HepG2 (cell line): ENCODE data around the gene CACNA1I. TPM values are rescaled to one million over a fixed set of nuclear protein-coding genes. Genes with fewer than 3 reads are reported as not detected.
A peak's percentile ranks its signal among the peaks of the same experiment; 100 is the strongest.

Source experiments
- MXD4 ChIP-seq: IDR thresholded peaks from 2 replicates; pipeline ENCODE4 v1.6.1; 2016; ENCODE audit warnings: mild to moderate bottlenecking, missing biosample characterization, missing genetic modification reagents
- MXI1 ChIP-seq: IDR thresholded peaks from 3 replicates; pipeline ENCODE4 v1.6.1; 2012; ENCODE audit warnings: low read depth, low read length, inconsistent platforms, borderline replicate concordance
- PLRG1 ChIP-seq: fragments of 450-650 bp; conservative IDR thresholded peaks from 2 replicates; pipeline ENCODE4 v1.6.1; 2016
- POLR2G ChIP-seq: fragments of 200-400 bp; formaldehyde crosslinking; IDR thresholded peaks from 2 replicates; pipeline ENCODE4 v1.6.1; 2018; ENCODE audit warnings: mild to moderate bottlenecking, low read depth, low read length, moderate library complexity
- SAP130 ChIP-seq: IDR thresholded peaks from 2 replicates; pipeline ENCODE4 v1.6.1; 2016; ENCODE audit warnings: low read depth
- SIX4 ChIP-seq: sonication (generic); formaldehyde crosslinking; IDR thresholded peaks from 2 replicates; pipeline ENCODE4 v1.4.0; 2020; ENCODE audit warnings: missing genetic modification reagents
- SMAD9 ChIP-seq: sonication (generic); formaldehyde crosslinking; IDR thresholded peaks from 2 replicates; pipeline ENCODE4 v1.5.1; 2020; ENCODE audit warnings: mild to moderate bottlenecking, missing genetic modification reagents
- SRSF1 ChIP-seq: fragments of 200-400 bp; formaldehyde crosslinking; optimal IDR thresholded peaks from 2 replicates; pipeline ENCODE3; 2017; ENCODE audit warnings: mild to moderate bottlenecking, low read depth, low read length, moderate library complexity
- ZMYM2 ChIP-seq: sonication (generic); formaldehyde crosslinking; IDR thresholded peaks from 2 replicates; pipeline ENCODE4 v1.8.0; 2022; ENCODE audit warnings: mild to moderate bottlenecking, missing genetic modification reagents
- ZNF331 ChIP-seq: sonication (generic); formaldehyde crosslinking; IDR thresholded peaks from 2 replicates; pipeline ENCODE4 v1.4.0; 2020; ENCODE audit warnings: missing genetic modification reagents
- ZSCAN22 ChIP-seq: sonication (generic); formaldehyde crosslinking; IDR thresholded peaks from 2 replicates; pipeline ENCODE4 v1.4.0; 2020; ENCODE audit warnings: mild to moderate bottlenecking, missing genetic modification reagents
- polyA plus RNA-seq, 8 experiments: library from polyadenylated mRNA; depleted of rRNA in 3 of 8; stranded (reverse) in 7 of 8; unstranded in 1 of 8; fragments of >200 nt; fragmentation: Illumina TruSeq in 4 of 8; extraction: Trizol in 4 of 8; gene quantifications; 2 replicates each; pipeline versions ENCODE4 v1.2.1 to v1.2.3, GENCODE V29; 2011 to 2016; ENCODE audit warnings: low read depth in 4 of 8, missing spikeins in 1 of 8, mixed read lengths in 1 of 8; ENCODE audit not compliant: insufficient read depth in 1 of 8
- total RNA-seq, 5 experiments: library from RNA; depleted of rRNA; stranded (reverse); fragments of >200 nt; fragmentation: Illumina TruSeq; extraction: Trizol; gene quantifications; 2 replicates each; pipeline ENCODE4 v1.2.3, GENCODE V29; 2016; ENCODE audit warnings: low read depth in 1 of 5
- TF ChIP-seq, protein P1 (sequence below): sonication (generic); formaldehyde crosslinking; IDR thresholded peaks from 2 replicates; pipeline ENCODE4 v1.9.0; 2022; ENCODE audit warnings: low read depth, missing genetic modification reagents
- TF ChIP-seq, protein P2 (sequence below): sonication (generic); formaldehyde crosslinking; IDR thresholded peaks from 2 replicates; pipeline ENCODE4 v1.4.0; 2020; ENCODE audit warnings: missing genetic modification reagents, borderline replicate concordance
- TF ChIP-seq, protein P3 (sequence below): sonication (generic); formaldehyde crosslinking; conservative IDR thresholded peaks from 2 replicates; pipeline ENCODE4 v1.4.0; 2020; ENCODE audit warnings: missing genetic modification reagents
- TF ChIP-seq, protein P4 (sequence below): sonication (generic); formaldehyde crosslinking; IDR thresholded peaks from 2 replicates; pipeline ENCODE4 v1.8.0; 2022; ENCODE audit warnings: missing genetic modification reagents, mild to moderate bottlenecking, borderline replicate concordance
- TF ChIP-seq, protein P5 (sequence below): sonication (generic); formaldehyde crosslinking; IDR thresholded peaks from 2 replicates; pipeline ENCODE4 v1.5.1; 2020; ENCODE audit warnings: missing genetic modification reagents, mild to moderate bottlenecking, borderline replicate concordance
- TF ChIP-seq, protein P6 (sequence below): IDR thresholded peaks from 2 replicates; pipeline ENCODE4 v1.6.1; 2016; ENCODE audit warnings: mild to moderate bottlenecking

Gene CACNA1I
- total and polyA plus RNA-seq, 2 of the 13 experiments (the other 11 are each of a cell fraction or from before 2014, with no cell fraction given) = not detected

DNA sequence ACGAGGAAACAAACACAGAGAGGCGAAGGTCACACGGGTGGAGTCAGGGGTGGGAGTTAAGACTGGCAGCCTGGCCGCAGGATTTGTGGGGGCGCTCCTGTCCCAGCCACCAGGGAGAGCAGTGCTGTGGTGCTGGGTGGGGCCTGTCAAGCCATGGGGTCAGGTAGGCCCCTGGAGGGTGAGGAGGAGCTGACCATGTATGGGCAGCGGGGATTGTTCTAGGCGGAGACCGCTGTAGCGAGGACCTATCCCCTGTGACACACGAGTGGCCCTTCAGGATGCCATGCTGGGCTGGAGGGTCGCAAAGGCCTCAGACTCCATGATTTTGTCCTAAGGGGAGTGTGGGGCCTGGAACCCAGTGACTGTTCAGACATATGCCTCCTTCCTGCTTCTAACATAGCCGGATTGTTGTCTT, 36.5 kb upstream of the CACNA1I start (continued):
- TF ChIP-seq SIX4 (CRISPR knock-in tag) (no peak), ZMYM2 (CRISPR knock-in tag) (no peak), SRSF1 (no peak), POLR2G (peak; percentile 18; the same call in 1 of the 2 replicates), MXI1 (0 out of 3 replicates have a peak, but pooled peaks have one; percentile 26), SAP130 (CRISPR knock-in tag) (0 out of 2 replicates have a peak, but pooled peaks have one; percentile 54), ZSCAN22 (CRISPR knock-in tag) (no peak), ZNF331 (CRISPR knock-in tag) (no peak; the same call in 1 of the 2 replicates), SMAD9 (no peak), PLRG1 (no peak), MXD4 (no peak)
- TF ChIP-seq, protein P1, sequence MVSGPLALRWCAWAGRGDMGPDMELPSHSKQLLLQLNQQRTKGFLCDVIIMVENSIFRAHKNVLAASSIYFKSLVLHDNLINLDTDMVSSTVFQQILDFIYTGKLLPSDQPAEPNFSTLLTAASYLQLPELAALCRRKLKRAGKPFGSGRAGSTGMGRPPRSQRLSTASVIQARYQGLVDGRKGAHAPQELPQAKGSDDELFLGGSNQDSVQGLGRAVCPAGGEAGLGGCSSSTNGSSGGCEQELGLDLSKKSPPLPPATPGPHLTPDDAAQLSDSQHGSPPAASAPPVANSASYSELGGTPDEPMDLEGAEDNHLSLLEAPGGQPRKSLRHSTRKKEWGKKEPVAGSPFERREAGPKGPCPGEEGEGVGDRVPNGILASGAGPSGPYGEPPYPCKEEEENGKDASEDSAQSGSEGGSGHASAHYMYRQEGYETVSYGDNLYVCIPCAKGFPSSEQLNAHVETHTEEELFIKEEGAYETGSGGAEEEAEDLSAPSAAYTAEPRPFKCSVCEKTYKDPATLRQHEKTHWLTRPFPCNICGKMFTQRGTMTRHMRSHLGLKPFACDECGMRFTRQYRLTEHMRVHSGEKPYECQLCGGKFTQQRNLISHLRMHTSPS (CRISPR knock-in tag) = no peak
- TF ChIP-seq, protein P2, sequence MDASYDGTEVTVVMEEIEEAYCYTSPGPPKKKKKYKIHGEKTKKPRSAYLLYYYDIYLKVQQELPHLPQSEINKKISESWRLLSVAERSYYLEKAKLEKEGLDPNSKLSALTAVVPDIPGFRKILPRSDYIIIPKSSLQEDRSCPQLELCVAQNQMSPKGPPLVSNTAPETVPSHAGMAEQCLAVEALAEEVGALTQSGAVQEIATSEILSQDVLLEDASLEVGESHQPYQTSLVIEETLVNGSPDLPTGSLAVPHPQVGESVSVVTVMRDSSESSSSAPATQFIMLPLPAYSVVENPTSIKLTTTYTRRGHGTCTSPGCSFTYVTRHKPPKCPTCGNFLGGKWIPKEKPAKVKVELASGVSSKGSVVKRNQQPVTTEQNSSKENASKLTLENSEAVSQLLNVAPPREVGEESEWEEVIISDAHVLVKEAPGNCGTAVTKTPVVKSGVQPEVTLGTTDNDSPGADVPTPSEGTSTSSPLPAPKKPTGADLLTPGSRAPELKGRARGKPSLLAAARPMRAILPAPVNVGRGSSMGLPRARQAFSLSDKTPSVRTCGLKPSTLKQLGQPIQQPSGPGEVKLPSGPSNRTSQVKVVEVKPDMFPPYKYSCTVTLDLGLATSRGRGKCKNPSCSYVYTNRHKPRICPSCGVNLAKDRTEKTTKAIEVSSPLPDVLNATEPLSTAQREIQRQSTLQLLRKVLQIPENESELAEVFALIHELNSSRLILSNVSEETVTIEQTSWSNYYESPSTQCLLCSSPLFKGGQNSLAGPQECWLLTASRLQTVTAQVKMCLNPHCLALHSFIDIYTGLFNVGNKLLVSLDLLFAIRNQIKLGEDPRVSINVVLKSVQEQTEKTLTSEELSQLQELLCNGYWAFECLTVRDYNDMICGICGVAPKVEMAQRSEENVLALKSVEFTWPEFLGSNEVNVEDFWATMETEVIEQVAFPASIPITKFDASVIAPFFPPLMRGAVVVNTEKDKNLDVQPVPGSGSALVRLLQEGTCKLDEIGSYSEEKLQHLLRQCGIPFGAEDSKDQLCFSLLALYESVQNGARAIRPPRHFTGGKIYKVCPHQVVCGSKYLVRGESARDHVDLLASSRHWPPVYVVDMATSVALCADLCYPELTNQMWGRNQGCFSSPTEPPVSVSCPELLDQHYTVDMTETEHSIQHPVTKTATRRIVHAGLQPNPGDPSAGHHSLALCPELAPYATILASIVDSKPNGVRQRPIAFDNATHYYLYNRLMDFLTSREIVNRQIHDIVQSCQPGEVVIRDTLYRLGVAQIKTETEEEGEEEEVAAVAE = peak; percentile 10; the same call in 1 of the 2 replicates
- TF ChIP-seq, protein P3, sequence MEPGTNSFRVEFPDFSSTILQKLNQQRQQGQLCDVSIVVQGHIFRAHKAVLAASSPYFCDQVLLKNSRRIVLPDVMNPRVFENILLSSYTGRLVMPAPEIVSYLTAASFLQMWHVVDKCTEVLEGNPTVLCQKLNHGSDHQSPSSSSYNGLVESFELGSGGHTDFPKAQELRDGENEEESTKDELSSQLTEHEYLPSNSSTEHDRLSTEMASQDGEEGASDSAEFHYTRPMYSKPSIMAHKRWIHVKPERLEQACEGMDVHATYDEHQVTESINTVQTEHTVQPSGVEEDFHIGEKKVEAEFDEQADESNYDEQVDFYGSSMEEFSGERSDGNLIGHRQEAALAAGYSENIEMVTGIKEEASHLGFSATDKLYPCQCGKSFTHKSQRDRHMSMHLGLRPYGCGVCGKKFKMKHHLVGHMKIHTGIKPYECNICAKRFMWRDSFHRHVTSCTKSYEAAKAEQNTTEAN (CRISPR knock-in tag) = no peak
- TF ChIP-seq, protein P4, sequence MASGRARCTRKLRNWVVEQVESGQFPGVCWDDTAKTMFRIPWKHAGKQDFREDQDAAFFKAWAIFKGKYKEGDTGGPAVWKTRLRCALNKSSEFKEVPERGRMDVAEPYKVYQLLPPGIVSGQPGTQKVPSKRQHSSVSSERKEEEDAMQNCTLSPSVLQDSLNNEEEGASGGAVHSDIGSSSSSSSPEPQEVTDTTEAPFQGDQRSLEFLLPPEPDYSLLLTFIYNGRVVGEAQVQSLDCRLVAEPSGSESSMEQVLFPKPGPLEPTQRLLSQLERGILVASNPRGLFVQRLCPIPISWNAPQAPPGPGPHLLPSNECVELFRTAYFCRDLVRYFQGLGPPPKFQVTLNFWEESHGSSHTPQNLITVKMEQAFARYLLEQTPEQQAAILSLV = peak; percentile 21; the same call in 1 of the 2 replicates
- TF ChIP-seq, protein P5, sequence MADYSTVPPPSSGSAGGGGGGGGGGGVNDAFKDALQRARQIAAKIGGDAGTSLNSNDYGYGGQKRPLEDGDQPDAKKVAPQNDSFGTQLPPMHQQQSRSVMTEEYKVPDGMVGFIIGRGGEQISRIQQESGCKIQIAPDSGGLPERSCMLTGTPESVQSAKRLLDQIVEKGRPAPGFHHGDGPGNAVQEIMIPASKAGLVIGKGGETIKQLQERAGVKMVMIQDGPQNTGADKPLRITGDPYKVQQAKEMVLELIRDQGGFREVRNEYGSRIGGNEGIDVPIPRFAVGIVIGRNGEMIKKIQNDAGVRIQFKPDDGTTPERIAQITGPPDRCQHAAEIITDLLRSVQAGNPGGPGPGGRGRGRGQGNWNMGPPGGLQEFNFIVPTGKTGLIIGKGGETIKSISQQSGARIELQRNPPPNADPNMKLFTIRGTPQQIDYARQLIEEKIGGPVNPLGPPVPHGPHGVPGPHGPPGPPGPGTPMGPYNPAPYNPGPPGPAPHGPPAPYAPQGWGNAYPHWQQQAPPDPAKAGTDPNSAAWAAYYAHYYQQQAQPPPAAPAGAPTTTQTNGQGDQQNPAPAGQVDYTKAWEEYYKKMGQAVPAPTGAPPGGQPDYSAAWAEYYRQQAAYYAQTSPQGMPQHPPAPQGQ (CRISPR knock-in tag) = no peak
- TF ChIP-seq, protein P6, sequence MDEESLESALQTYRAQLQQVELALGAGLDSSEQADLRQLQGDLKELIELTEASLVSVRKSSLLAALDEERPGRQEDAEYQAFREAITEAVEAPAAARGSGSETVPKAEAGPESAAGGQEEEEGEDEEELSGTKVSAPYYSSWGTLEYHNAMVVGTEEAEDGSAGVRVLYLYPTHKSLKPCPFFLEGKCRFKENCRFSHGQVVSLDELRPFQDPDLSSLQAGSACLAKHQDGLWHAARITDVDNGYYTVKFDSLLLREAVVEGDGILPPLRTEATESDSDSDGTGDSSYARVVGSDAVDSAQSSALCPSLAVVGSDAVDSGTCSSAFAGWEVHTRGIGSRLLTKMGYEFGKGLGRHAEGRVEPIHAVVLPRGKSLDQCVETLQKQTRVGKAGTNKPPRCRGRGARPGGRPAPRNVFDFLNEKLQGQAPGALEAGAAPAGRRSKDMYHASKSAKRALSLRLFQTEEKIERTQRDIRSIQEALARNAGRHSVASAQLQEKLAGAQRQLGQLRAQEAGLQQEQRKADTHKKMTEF (CRISPR knock-in tag) = 0 out of 2 replicates have a peak, but pooled peaks have one; percentile 3
